SK-N-SH (cell line): ENCODE results near the gene PHKB.

Experiments used
- FOSL2 ChIP-seq: IDR thresholded peaks from 2 replicates; pipeline ENCODE4 v1.4.0; 2012; ENCODE audit warnings: low read depth, mild to moderate bottlenecking, moderate library complexity, borderline replicate concordance
- RCOR1 ChIP-seq: fragments of 150-350 bp; IDR thresholded peaks from 2 replicates; pipeline ENCODE4 v1.6.1; 2017; ENCODE audit warnings: antibody characterized with exemption, low read length
- YY1 ChIP-seq: IDR thresholded peaks from 2 replicates; pipeline ENCODE4 v1.4.0; 2012; ENCODE audit warnings: low read depth, mild to moderate bottlenecking

GRCh38 chr16:47644661-47645060 is 183.5 kb downstream of the PHKB start:
- TF ChIP-seq YY1 (no peak), RCOR1 (no peak), FOSL2 (no peak)
